H1 (cell line): ENCODE measurements around the gene DOCK9. TPM values are rescaled to one million over a fixed set of nuclear protein-coding genes. Genes with fewer than 3 reads are reported as not detected.

Experiments used
- CTCF ChIA-PET: fragments of 300-600 bp; sonication (Branson Sonifier 250); formaldehyde crosslinking; loops from one replicate; lab custom pipeline; 2021; ENCODE audit not compliant: partially characterized antibody; lab: Charles Lee
- POLR2A ChIA-PET: fragments of 300-600 bp; sonication (Branson Sonifier 250); formaldehyde crosslinking; loops from one replicate; lab custom pipeline; 2021; ENCODE audit warnings: inconsistent platforms; ENCODE audit not compliant: partially characterized antibody; lab: Charles Lee
- DNase-seq, 2 experiments: peaks; one replicate each; pipeline versions ENCODE4 v3.0.0 to v3.0.0-alpha.2; 2010 to 2022; ENCODE audit warnings: low spot score in 2 of 2, low read depth in 1 of 2, mixed read lengths in 1 of 2
- FAIRE-seq: peaks from 2 replicates; lab custom pipeline; 2011; peaks lifted over from hg19 to GRCh38; lab: Jason Lieb, UNC
- H2AFZ ChIP-seq: 2 replicates; pipeline ENCODE4 v1.8.1; 2012; ENCODE audit warnings: low read length, inconsistent platforms
- H2AK5ac ChIP-seq: 2 replicates; pipeline ENCODE4 v1.6.1; 2013; ENCODE audit warnings: low read depth, low read length
- H2BK120ac ChIP-seq: replicated peaks from 2 replicates; pipeline ENCODE3; 2013; ENCODE audit warnings: low read depth, low read length, inconsistent platforms
- H2BK12ac ChIP-seq: 2 replicates; pipeline ENCODE4 v1.6.1; 2013; ENCODE audit warnings: low read depth, low read length
- H2BK15ac ChIP-seq: 2 replicates; pipeline ENCODE4 v1.6.1; 2013; ENCODE audit warnings: low read length
- H2BK20ac ChIP-seq: 2 replicates; pipeline ENCODE4 v1.6.1; 2013; ENCODE audit warnings: low read length
- H2BK5ac ChIP-seq: 2 replicates; pipeline ENCODE4 v1.6.1; 2013; ENCODE audit warnings: low read depth, low read length
- H3K14ac ChIP-seq: 2 replicates; pipeline ENCODE4 v1.6.1; 2013; ENCODE audit warnings: inconsistent platforms; ENCODE audit not compliant: insufficient read length
- H3K18ac ChIP-seq: 2 replicates; pipeline ENCODE4 v1.6.1; 2013; ENCODE audit warnings: low read length; ENCODE audit errors: extremely low read depth
- H3K23ac ChIP-seq: 2 replicates; pipeline ENCODE4 v1.6.1; 2013; ENCODE audit warnings: inconsistent platforms; ENCODE audit not compliant: insufficient read length
- H3K23me2 ChIP-seq: 2 replicates; pipeline ENCODE4 v1.6.1; 2013; ENCODE audit warnings: low read depth, low read length
- H3K27ac ChIP-seq: 2 replicates; pipeline ENCODE4 v1.6.1; 2011; ENCODE audit warnings: low read depth, low read length, inconsistent platforms
- H3K27me3 ChIP-seq, 4 experiments: replicated peaks in 1 of 4; 1 replicate in 1 of 4; 2 replicates in 3 of 4; pipeline versions ENCODE4 v1.6.1 to v1.8.1; 2011 to 2013; ENCODE audit warnings: low read length in 3 of 4, mild to moderate bottlenecking in 3 of 4, inconsistent platforms in 2 of 4, mixed read lengths in 2 of 4, moderate library complexity in 1 of 4; ENCODE audit not compliant: control insufficient read depth in 3 of 4, insufficient read depth in 3 of 4; ENCODE audit errors: extremely low read depth in 1 of 4
- H3K36me3 ChIP-seq, 4 experiments: 2 replicates each; pipeline versions ENCODE4 v1.6.1 to v1.8.1; 2011 to 2013; ENCODE audit warnings: mild to moderate bottlenecking in 4 of 4, low read length in 3 of 4, moderate library complexity in 2 of 4, control low read depth in 1 of 4, inconsistent platforms in 1 of 4; ENCODE audit not compliant: insufficient read depth in 4 of 4, control insufficient read depth in 2 of 4
- H3K4ac ChIP-seq: replicated peaks from 2 replicates; pipeline ENCODE3; 2013; ENCODE audit warnings: low read length, low read depth, mixed read lengths, inconsistent platforms; ENCODE audit not compliant: insufficient read length
- H3K4me1 ChIP-seq, 4 experiments: replicated peaks in 1 of 4; 1 replicate in 1 of 4; 2 replicates in 3 of 4; pipeline versions ENCODE4 v1.6.1 to v1.8.1; 2011 to 2013; ENCODE audit warnings: low read length in 3 of 4, inconsistent platforms in 2 of 4, mixed read lengths in 1 of 4; ENCODE audit not compliant: insufficient read depth in 4 of 4, control insufficient read depth in 3 of 4
- H3K4me2 ChIP-seq, 2 experiments: 2 replicates each; pipeline versions ENCODE4 v1.6.1 to v1.8.1; 2011 to 2013; ENCODE audit warnings: low read depth in 2 of 2, low read length in 2 of 2, control low read depth in 1 of 2, inconsistent platforms in 1 of 2, mild to moderate bottlenecking in 1 of 2; ENCODE audit not compliant: insufficient read depth in 1 of 2
- H3K4me3 ChIP-seq, 4 experiments: fragments of 200-600, 300-600 bp in 1 of 4; sonication (generic), shearing (Covaris generic), sonication (Bioruptor Twin) in 1 of 4; 2 replicates each; pipeline versions ENCODE4 v1.5.1 to v1.8.1; 2011 to 2016; ENCODE audit warnings: low read length in 4 of 4, low read depth in 3 of 4, control low read depth in 2 of 4, inconsistent platforms in 2 of 4, mild to moderate bottlenecking in 2 of 4, mixed read lengths in 1 of 4, moderate library complexity in 1 of 4; ENCODE audit not compliant: insufficient read depth in 2 of 4; ENCODE audit errors: extremely low read depth in 1 of 4
- H3K56ac ChIP-seq: replicated peaks from 2 replicates; pipeline ENCODE3; 2013; ENCODE audit warnings: low read depth, mild to moderate bottlenecking, mixed read lengths, low read length, inconsistent platforms; ENCODE audit not compliant: insufficient read length
- H3K79me1 ChIP-seq: 2 replicates; pipeline ENCODE4 v1.6.1; 2013; ENCODE audit warnings: low read depth, low read length, control low read depth
- H3K79me2 ChIP-seq, 2 experiments: 2 replicates each; pipeline versions ENCODE4 v1.6.1 to v1.8.1; 2012 to 2013; ENCODE audit warnings: low read length in 2 of 2, mild to moderate bottlenecking in 2 of 2, inconsistent platforms in 1 of 2; ENCODE audit not compliant: insufficient read depth in 2 of 2, control insufficient read depth in 1 of 2
- H3K9ac ChIP-seq, 4 experiments: replicated peaks in 1 of 4; 1 replicate in 1 of 4; 2 replicates in 3 of 4; pipeline versions ENCODE4 v1.6.1 to v1.8.1; 2011 to 2013; ENCODE audit warnings: low read depth in 3 of 4, low read length in 3 of 4, control low read depth in 2 of 4, mild to moderate bottlenecking in 2 of 4, moderate library complexity in 2 of 4, inconsistent platforms in 1 of 4; ENCODE audit errors: extremely low read depth in 1 of 4
- H3K9me3 ChIP-seq, 2 experiments: 2 replicates each; pipeline versions ENCODE4 v1.6.1 to v1.8.1; 2012 to 2013; ENCODE audit warnings: mild to moderate bottlenecking in 2 of 2, moderate library complexity in 2 of 2, control low read depth in 1 of 2, inconsistent platforms in 1 of 2, low read depth in 1 of 2, low read length in 1 of 2, mixed read lengths in 1 of 2; ENCODE audit not compliant: insufficient read depth in 2 of 2
- H4K20me1 ChIP-seq, 2 experiments: replicated peaks in 1 of 2; 2 replicates each; pipeline versions ENCODE3 to v1.8.1; 2011 to 2013; ENCODE audit warnings: inconsistent platforms in 2 of 2, low read length in 2 of 2, mild to moderate bottlenecking in 1 of 2; ENCODE audit not compliant: insufficient read depth in 2 of 2, control insufficient read depth in 1 of 2
- H4K5ac ChIP-seq: 2 replicates; pipeline ENCODE4 v1.6.1; 2013; ENCODE audit warnings: low read length, low read depth, mixed read lengths, inconsistent platforms; ENCODE audit not compliant: insufficient read length
- H4K8ac ChIP-seq: 2 replicates; pipeline ENCODE4 v1.8.0; 2013; ENCODE audit warnings: mild to moderate bottlenecking, moderate library complexity, low read length, inconsistent platforms; ENCODE audit not compliant: insufficient read depth; ENCODE audit errors: extremely low read depth
- H4K91ac ChIP-seq: replicated peaks from 2 replicates; pipeline ENCODE3; 2013; ENCODE audit warnings: low read length, mixed read lengths, inconsistent platforms; ENCODE audit not compliant: insufficient read length
- CTBP2 ChIP-seq: IDR thresholded peaks from 2 replicates; pipeline ENCODE4 v1.7.0; 2011; ENCODE audit warnings: borderline replicate concordance, mild to moderate bottlenecking, moderate library complexity, mixed read lengths, low read length; ENCODE audit not compliant: insufficient read depth, insufficient read length
- WGBS, 2 experiments: shearing (Covaris generic) in 1 of 2; methylation state at CpG; one replicate each; pipeline versions ENCODE4 v1.1.6 to v1.1.7; 2013 to 2015; ENCODE audit warnings: low lambda C conversion rate in 2 of 2, mixed read lengths in 2 of 2, inconsistent platforms in 1 of 2, low coverage in 1 of 2, missing lambda C conversion rate in 1 of 2; ENCODE audit not compliant: insufficient replicate concordance in 2 of 2, insufficient coverage in 1 of 2, insufficient read length in 1 of 2; ENCODE audit errors: extremely low coverage in 1 of 2, missing lambda C conversion rate in 1 of 2; 5-methylcytosine and 5-hydroxymethylcytosine counted together
- polyA plus RNA-seq, 7 experiments: library from polyadenylated mRNA; depleted of rRNA in 3 of 7; stranded (reverse) in 5 of 7; unstranded in 2 of 7; fragments of >200 nt in 5 of 7; fragments of 200-250 nt in 2 of 7; gene quantifications; 1 replicate in 5 of 7; 2 replicates in 1 of 7; 4 replicates in 1 of 7; pipeline versions ENCODE4 v1.2.1 to v1.2.3, GENCODE V29; 2011 to 2013; ENCODE audit warnings: missing spikeins in 2 of 7, mixed read lengths in 2 of 7
- total RNA-seq: library from RNA; stranded (reverse); fragmentation: NEBNext Ultra II Directional; extraction: Animal tissue kit (Norgen Biotek cat#: 25700); gene quantifications from 2 replicates; pipeline ENCODE4 v1.2.1, GENCODE V29; 2021

DOCK9 gene
- total and polyA plus RNA-seq, 2 of the 8 experiments (the other 6 are each of a cell fraction or from before 2014, with no cell fraction given), result 21.6 to 31.5 TPM

DNA sequence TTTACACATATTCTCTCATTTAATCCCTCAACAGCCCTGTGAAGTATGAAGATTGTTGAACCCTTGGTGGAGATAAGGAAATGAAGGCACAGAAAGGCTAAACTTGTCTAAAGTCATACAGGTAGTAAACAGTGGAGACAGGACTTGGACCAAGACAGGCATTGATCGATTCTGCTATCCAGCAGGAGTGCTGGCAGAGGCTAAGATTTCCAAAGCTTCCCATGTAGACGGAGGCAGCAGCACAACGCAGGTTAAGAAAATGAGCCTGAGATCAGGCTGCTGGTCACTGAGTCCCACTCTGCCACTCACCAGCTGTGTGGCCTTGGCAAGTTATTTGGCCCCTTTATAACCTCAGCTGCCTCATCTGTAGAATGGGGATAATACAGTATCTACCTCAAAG, 140.0 kb downstream of the DOCK9 start:
- Histone ChIP-seq H3K56ac (no peak overlapping the region), H3K23ac (no peak overlapping the region), H3K79me1 (no peaks in the 10 kb centered on the region), H3K4me3 (no peak overlapping the region), H3K14ac (no peak overlapping the region), H3K27me3 (no peaks in the 10 kb centered on the region), H3K23me2 (no peaks in the 10 kb centered on the region), H3K9ac (no peak overlapping the region), H2BK120ac (no peak overlapping the region), H2BK15ac (no peak overlapping the region), H3K18ac (no peak overlapping the region), H4K91ac (no peak overlapping the region), H2AFZ (no peak overlapping the region)
- POLR2A ChIA-PET, result no interaction called here
- WGBS, 2 experiments, result 86% methylated on average over 3 of the region's 3 CpGs; no CpG with 5 or more reads in 1 of the 2 experiments
- DNase-seq, result no peak
- TF ChIP-seq CTBP2, result no peak
- TF ChIP-seq, all 59 proteins: peak for 0
- Histone ChIP-seq H4K5ac (no peak overlapping the region), H3K4me1 (peaks cover 2 to 11% (median 2%) of the 10 kb centered on the region in 4 experiments; a peak in 6 of 7 replicates), H2BK20ac (no peak overlapping the region), H4K20me1 (no peaks in the 10 kb centered on the region), H3K9me3 (no peaks in the 10 kb centered on the region), H3K4me2 (no peak overlapping the region), H2BK5ac (no peak overlapping the region), H3K36me3 (no peaks in the 10 kb centered on the region), H3K79me2 (no peaks in the 10 kb centered on the region), H4K8ac (no peak overlapping the region), H2AK5ac (no peak overlapping the region), H2BK12ac (no peak overlapping the region), H3K27ac (no peak overlapping the region), H3K4ac (no peak overlapping the region)
- CTCF ChIA-PET, result interaction anchor here (0.8 to 6.9 kb wide), 8 partner anchors 10 to 804 kb away, joined by 3 to 59 read pairs (median 3); no protein-coding TSS in a partner anchor
- FAIRE-seq, result no peak
